SK-N-MC (cell line): ENCODE data around the gene PAPSS1.

ENCODE experiments used
- DNase-seq: peaks from one replicate; pipeline ENCODE4 v3.0.0-alpha.2; 2011; ENCODE audit warnings: low read depth, low spot score
- H3K27ac ChIP-seq: fragments of 200-600 bp; sonication (generic); 2 replicates; pipeline ENCODE4 v1.5.1; 2016; ENCODE audit warnings: mixed run types
- H3K36me3 ChIP-seq: fragments of 200-600 bp; sonication (generic); 2 replicates; pipeline ENCODE4 v1.6.1; 2017; ENCODE audit warnings: antibody characterized with exemption, low read length, mixed read lengths; ENCODE audit not compliant: insufficient read depth
- H3K4me3 ChIP-seq: fragments of 200-600 bp; sonication (generic); 2 replicates; pipeline ENCODE4 v1.5.1; 2016
- H3K9ac ChIP-seq: fragments of 200-600 bp; sonication (generic); 2 replicates; pipeline ENCODE4 v1.8.0; 2017; ENCODE audit warnings: mixed run types, mixed read lengths; ENCODE audit not compliant: insufficient read length
- H3K9me3 ChIP-seq: fragments of 200-600 bp; sonication (generic); 2 replicates; pipeline ENCODE4 v1.6.1; 2017; ENCODE audit warnings: low read depth, mild to moderate bottlenecking, antibody characterized with exemption, low read length, moderate library complexity, mixed read lengths
- EZH2 ChIP-seq: fragments of 200-600 bp; sonication (generic); IDR thresholded peaks from one replicate; pipeline ENCODE4 v1.6.1; 2017; ENCODE audit warnings: antibody characterized with exemption
- FOXP2 ChIP-seq: optimal IDR thresholded peaks from 2 replicates; pipeline ENCODE3; 2011; ENCODE audit warnings: mild to moderate bottlenecking, moderate library complexity; ENCODE audit not compliant: insufficient read depth; ENCODE audit errors: extremely low read length, control extremely low read depth
- POLR2AphosphoS5 ChIP-seq: IDR thresholded peaks from 2 replicates; pipeline ENCODE4 v1.6.1; 2012; ENCODE audit warnings: mild to moderate bottlenecking, low read depth, low read length, borderline replicate concordance

Gene PAPSS1

GRCh38 chr4:107618656-107619055, 101.4 kb downstream of the PAPSS1 start:
- no peak for DNase-seq
- H3K4me3 ChIP-seq, result peak overlapping the region; percentile 7; the same call in 1 of the 2 replicates
- H3K36me3 ChIP-seq, result peaks cover 23% of the 10 kb centered on the region
- H3K9me3 ChIP-seq, result no peaks in the 10 kb centered on the region
- TF ChIP-seq POLR2AphosphoS5, result no peak
- TF ChIP-seq EZH2, result no peak
- TF ChIP-seq FOXP2, result no peak
- H3K9ac ChIP-seq, result no peak overlapping the region
- peak overlapping the region; percentile 16; the same call in 1 of the 2 replicates for H3K27ac ChIP-seq

DNA sequence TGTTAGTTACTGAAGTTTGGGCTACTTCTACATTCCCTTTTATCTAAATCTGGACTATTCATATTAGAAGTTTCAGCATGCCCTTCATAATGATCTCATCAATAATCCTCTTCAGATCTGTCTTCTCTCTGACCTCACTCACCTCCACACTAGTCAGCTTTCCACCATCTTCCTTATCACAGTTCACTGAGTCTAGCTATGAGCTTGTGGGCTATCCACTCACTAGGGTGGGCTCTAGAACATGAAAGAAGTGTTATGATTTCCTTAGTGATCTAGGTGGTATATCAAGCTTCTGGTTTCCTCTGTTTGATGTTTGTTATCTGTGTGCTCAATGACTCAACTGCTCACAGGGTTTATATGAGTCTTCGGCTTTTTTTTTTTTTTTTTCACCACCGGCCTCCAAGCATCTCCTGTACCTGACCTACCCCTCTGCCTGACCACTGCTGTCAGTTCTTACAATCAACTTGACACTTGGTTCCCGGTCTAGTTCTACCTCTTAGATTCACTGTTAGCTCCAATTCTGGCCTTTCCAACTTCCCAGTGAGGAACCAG, 103.1 kb downstream of the PAPSS1 start:
- TF ChIP-seq FOXP2 (no peak), POLR2AphosphoS5 (no peak), EZH2 (no peak)
- Histone ChIP-seq H3K9me3 (no peaks in the 10 kb centered on the region), H3K4me3 (no peak overlapping the region), H3K36me3 (peaks cover 24% of the 10 kb centered on the region), H3K27ac (no peak overlapping the region), H3K9ac (no peak overlapping the region)
- DNase-seq, result no peak

- TF ChIP-seq POLR2AphosphoS5 (no peak), EZH2 (no peak), FOXP2 (no peak)
- peaks cover 24% of the 10 kb centered on the region for H3K36me3 ChIP-seq
- no peak overlapping the region for H3K9ac ChIP-seq
- H3K4me3 ChIP-seq, result no peak overlapping the region
- DNase-seq, result no peak
- no peaks in the 10 kb centered on the region for H3K9me3 ChIP-seq
- H3K27ac ChIP-seq, result no peak overlapping the region
Observed at GRCh38 chr4:107615809-107616208, 104.2 kb downstream of the PAPSS1 start.

- no peak for DNase-seq
- TF ChIP-seq EZH2, result no peak
- no peak for TF ChIP-seq POLR2AphosphoS5
- TF ChIP-seq FOXP2, result no peak
- no peak overlapping the region for H3K9ac ChIP-seq
- H3K27ac ChIP-seq, result no peak overlapping the region
- H3K4me3 ChIP-seq, result no peak overlapping the region
- H3K9me3 ChIP-seq, result no peaks in the 10 kb centered on the region
- no peaks in the 10 kb centered on the region for H3K36me3 ChIP-seq
Observed at GRCh38 chr4:107603430-107603829, 116.6 kb downstream of the PAPSS1 start.

GRCh38 chr4:107600983-107601382, 119.1 kb downstream of the PAPSS1 start:
- Histone ChIP-seq H3K36me3 (no peaks in the 10 kb centered on the region), H3K9me3 (no peaks in the 10 kb centered on the region), H3K4me3 (peak overlapping the region; percentile 19; the same call in 1 of the 2 replicates), H3K27ac (peak overlapping the region; percentile 86), H3K9ac (peak overlapping the region; percentile 5)
- DNase-seq, result no peak
- TF ChIP-seq EZH2 (no peak), FOXP2 (no peak), POLR2AphosphoS5 (no peak)

DNA sequence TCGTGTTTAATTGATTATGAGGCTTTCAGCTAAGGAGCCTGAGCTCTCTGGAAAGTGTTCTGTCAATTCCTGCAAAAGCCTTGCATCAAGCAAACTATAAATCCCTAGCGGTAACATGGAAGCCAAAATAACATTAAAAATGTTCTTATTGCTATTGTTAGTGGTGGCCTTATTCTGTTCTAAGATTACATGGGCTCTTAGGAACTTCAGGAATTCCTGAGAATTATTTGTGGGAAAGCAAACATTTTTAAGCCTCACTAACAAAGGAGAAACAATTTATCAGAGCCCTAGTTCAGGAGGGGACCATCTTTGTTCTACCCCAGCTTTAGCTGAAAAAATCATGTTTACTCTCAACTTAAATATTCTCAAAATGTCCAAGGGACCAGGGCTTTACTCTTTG, 119.6 kb downstream of the PAPSS1 start:
- H3K4me3 ChIP-seq, result peak overlapping the region; percentile 19
- no peaks in the 10 kb centered on the region for H3K9me3 ChIP-seq
- H3K36me3 ChIP-seq, result no peaks in the 10 kb centered on the region
- no peak for DNase-seq
- peak overlapping the region; percentile 86 for H3K27ac ChIP-seq
- TF ChIP-seq EZH2 (no peak), POLR2AphosphoS5 (no peak), FOXP2 (no peak)
- H3K9ac ChIP-seq, result peak overlapping the region; percentile 5

GRCh38 chr4:107599841-107600240, 120.2 kb downstream of the PAPSS1 start:
- TF ChIP-seq FOXP2, result no peak
- no peak for TF ChIP-seq POLR2AphosphoS5
- no peak for TF ChIP-seq EZH2
- H3K9ac ChIP-seq, result no peak overlapping the region
- DNase-seq, result no peak

GRCh38 chr4:107593230-107593629, 126.8 kb downstream of the PAPSS1 start:
- Histone ChIP-seq H3K9me3 (no peaks in the 10 kb centered on the region), H3K27ac (no peak overlapping the region), H3K4me3 (no peak overlapping the region), H3K9ac (no peak overlapping the region), H3K36me3 (no peaks in the 10 kb centered on the region)
- no peak for TF ChIP-seq FOXP2
- TF ChIP-seq POLR2AphosphoS5, result no peak
- TF ChIP-seq EZH2, result no peak
- no peak for DNase-seq

More at GRCh38 chr4:107599841-107600240, 120.2 kb downstream of the PAPSS1 start:
- Histone ChIP-seq H3K27ac (peak overlapping the region; percentile 86), H3K4me3 (peak overlapping the region; percentile 19), H3K9me3 (no peaks in the 10 kb centered on the region), H3K36me3 (no peaks in the 10 kb centered on the region)

DNA sequence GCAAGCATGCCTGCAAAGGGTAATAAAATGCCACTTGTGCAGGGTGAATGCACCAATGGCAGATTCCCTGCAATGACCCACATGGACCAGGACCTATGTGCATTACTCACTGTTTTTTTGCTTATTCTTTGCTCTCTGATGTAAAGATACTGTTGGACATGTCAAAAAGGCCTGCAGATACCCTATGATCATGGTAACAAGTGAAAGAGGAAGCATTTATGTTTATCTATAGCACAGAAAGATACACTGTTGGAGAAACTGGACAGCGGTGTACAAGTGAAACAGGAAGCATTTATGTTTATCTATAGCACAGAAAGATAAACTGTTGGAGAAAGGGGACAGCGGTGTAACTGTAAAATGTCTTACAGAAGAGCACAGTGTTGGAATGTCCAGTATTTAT, 127.5 kb downstream of the PAPSS1 start:
- no peaks in the 10 kb centered on the region for H3K36me3 ChIP-seq
- DNase-seq, result no peak
- H3K27ac ChIP-seq, result no peak overlapping the region
- no peak overlapping the region for H3K9ac ChIP-seq
- H3K9me3 ChIP-seq, result no peaks in the 10 kb centered on the region
- H3K4me3 ChIP-seq, result no peak overlapping the region
- no peak for TF ChIP-seq FOXP2
- no peak for TF ChIP-seq EZH2
- TF ChIP-seq POLR2AphosphoS5, result no peak
